Coronary artery (tissue), 2 donors: ENCODE results near the gene ERN1.

Experiments used
- DNase-seq: peaks from one replicate; pipeline ENCODE4 v3.0.0-alpha.2; 2017; ENCODE audit warnings: low spot score
- H3K27ac ChIP-seq, 2 donors: fragments of 200-600 bp; sonication (generic); one replicate each; pipeline ENCODE4 v1.5.1; 2016 to 2019
- H3K4me3 ChIP-seq: fragments of 200-600 bp; sonication (generic); 2 replicates; pipeline ENCODE4 v1.5.1; 2016; ENCODE audit warnings: mild to moderate bottlenecking, moderate library complexity
- TF ChIP-seq, protein P1 (sequence below): fragments of 200-600 bp; sonication (generic); IDR thresholded peaks from one replicate; pipeline ENCODE4 v1.5.1; 2019; ENCODE audit warnings: antibody characterized with exemption

ERN1 gene

DNA sequence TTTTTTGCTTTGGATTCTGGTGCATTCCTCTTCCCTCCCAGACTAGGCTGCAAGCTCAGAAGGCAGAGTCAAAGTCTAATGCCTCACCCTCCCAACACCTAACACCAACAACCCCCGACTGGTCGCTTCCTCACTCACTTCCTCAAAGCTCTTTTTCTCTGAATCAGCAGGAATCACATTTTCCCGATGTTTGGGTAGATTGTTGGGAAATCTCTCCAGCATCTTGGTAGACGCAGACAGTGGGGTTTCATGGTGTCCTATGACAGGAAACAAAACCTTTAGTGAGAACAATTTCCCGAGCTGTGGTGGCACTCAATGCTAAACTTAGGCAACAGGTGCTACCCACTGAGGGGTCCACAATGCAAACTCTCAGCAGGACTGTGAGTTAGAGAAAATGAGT lies 69.6 kb downstream of the ERN1 start:
- Histone ChIP-seq H3K4me3 (no peak overlapping the region), H3K27ac (no peak overlapping the region)
- no peak for DNase-seq
- TF ChIP-seq, protein P1, sequence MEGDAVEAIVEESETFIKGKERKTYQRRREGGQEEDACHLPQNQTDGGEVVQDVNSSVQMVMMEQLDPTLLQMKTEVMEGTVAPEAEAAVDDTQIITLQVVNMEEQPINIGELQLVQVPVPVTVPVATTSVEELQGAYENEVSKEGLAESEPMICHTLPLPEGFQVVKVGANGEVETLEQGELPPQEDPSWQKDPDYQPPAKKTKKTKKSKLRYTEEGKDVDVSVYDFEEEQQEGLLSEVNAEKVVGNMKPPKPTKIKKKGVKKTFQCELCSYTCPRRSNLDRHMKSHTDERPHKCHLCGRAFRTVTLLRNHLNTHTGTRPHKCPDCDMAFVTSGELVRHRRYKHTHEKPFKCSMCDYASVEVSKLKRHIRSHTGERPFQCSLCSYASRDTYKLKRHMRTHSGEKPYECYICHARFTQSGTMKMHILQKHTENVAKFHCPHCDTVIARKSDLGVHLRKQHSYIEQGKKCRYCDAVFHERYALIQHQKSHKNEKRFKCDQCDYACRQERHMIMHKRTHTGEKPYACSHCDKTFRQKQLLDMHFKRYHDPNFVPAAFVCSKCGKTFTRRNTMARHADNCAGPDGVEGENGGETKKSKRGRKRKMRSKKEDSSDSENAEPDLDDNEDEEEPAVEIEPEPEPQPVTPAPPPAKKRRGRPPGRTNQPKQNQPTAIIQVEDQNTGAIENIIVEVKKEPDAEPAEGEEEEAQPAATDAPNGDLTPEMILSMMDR: no peak

DNA sequence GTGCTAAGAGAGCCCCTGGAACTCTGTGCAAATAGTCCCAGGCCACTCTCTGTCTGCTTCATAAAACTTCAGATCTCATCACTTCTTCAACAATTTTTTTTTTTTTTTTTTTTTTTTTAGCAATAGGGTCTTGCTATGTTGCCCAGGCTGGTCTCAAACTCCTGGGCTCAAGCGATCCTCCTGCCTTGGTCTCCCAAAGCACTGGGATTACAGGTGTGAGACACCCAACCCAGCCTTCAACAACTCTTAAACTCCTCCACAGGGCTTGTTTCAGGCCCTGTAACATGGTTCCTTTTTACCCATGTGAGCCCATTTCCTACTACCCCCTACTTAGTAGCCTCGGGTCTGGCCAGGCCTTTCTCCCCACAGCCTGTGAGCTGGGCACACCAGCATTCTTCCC lies 70.2 kb downstream of the ERN1 start:
- H3K27ac ChIP-seq: no peak overlapping the region
- TF ChIP-seq, protein P1: no peak
- no peak for DNase-seq
- H3K4me3 ChIP-seq: no peak overlapping the region

DNA sequence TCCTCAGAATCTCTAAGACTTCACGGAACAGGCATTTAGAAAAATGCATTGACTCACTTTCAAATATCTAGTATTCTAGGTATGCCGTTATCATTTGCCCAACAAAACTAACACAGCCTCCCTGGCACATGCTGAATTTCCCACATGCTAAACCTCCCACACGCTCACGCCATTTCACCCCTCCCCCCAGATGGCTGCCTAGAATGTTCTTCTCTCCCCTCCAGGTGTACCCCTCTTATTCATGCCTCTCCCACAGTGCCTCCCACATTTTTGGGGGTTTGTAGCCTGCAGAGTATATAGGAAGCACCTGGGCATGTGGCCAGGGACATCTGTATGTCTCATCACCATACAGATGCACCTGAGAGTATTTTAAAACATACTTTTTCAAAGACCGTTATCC lies 71.3 kb downstream of the ERN1 start:
- no peak overlapping the region for H3K27ac ChIP-seq
- H3K4me3 ChIP-seq: no peak overlapping the region
- no peak for DNase-seq
- TF ChIP-seq, protein P1: no peak

DNA sequence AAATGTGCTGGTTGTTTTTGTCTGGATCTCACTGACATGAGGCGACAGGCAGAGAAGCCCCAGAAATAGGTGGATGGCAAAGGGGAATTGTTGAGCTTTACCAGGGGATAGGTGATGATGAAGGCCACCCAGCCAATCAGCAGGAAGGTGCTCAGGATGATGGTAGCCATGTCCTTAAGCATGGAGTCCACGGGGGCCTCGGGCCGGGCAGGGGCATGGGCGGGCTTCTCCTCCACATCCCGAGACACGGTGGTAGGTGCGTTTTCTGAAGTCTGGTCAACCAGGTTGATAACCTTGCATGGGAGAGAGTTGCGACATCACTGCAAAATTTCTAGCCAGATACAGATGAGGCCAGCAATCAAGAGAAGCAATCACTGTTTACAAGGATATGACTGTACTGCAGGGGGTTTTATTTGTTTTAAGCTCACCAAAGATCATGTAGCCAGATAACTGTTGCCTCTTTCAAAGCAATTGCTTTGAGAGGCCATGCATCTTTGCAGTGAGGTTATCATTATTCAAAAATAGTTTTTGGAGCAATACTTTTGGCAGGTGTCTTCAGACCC lies 72.2 kb downstream of the ERN1 start:
- no peak overlapping the region for H3K27ac ChIP-seq
- H3K4me3 ChIP-seq: no peak overlapping the region
- TF ChIP-seq, protein P1: no peak
- no peak for DNase-seq

DNA sequence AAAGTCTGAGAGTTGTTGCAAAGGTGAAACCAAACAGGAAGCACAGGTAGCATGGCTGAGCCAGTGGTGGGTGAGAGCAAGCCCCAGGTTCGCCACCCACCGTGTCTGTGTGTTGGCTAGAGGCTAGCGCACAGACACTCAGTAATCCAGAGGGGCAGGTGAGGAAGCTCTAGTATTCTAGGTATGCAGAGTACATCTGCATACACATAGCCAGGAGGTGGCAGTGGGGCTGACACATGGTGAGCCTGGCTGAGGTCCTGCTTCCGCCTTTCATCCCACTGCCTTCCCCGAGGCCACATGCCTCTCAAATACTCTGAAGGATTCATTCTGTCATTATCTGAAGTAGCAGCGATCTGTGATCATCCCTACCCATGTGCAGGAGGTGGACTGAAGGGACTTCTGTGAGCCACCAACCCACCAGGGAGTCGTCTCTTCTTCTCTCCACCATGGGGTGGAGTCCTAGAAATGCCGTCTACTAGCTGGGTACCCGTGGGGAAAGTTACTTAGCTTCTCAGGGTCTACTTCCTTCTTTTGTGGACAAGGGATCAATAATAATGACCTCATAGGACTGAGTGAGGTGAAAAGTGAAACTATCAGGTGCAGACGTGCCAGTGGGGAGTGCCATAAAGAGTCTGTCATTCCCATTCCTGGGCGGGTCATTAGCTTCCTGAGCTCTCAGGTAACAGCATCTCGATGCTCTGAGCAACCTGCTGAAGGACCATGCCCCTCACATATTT lies 73.5 kb downstream of the ERN1 start:
- TF ChIP-seq, protein P1: no peak
- no peak for DNase-seq
- H3K4me3 ChIP-seq: no peak overlapping the region
- H3K27ac ChIP-seq: no peak overlapping the region

DNA sequence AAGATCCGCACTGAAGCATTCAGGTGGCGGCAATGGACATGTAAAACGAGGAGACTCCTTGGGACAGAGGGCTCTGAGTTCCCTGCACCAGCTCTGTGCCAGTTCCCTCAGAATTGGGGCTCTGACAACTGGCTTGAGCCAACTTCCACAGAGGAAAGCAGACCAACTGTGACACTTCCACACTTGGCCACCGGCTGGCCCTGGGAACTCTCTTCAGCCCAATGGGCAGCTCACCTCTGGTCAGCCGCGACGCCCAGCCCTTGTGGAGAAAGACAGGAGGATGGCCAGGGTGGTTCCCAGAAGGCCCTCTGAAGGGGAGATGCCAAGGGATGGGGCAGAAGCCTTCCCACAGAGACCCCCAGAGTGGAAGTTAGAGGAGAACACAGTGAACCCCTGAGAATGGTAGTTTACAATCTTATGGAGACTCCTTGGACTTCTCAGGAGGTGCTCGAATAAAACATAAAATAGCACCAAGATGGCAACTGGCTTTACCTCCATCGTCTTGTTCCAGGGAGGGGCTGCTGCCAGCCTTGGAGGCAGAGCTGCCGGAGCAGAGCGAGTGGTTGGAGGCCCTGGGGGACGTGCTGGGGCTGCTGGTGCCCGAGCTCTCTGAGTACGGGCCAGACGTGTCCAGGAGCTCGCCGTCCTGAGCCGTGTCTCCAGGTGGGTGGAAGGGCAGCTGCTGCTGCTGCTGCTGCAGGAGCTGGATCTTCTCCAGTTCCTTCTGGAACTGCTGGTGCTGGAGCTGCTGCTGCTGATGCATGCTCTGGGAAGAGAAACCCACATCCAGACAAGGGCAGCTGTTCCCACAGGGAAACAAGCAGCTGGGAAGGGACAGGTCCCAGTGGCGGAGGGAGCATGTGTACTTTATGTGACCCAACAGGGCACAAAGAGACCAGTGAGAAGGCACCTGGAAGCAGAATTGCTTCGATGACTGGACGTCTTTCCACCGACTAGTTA lies 74.5 kb downstream of the ERN1 start:
- TF ChIP-seq, protein P1: no peak
- no peak for DNase-seq
- Histone ChIP-seq H3K27ac (no peak overlapping the region), H3K4me3 (no peak overlapping the region)
